ENCODE data around the gene HS3ST3A1. TPM values are rescaled to one million over a fixed set of nuclear protein-coding genes. Genes with fewer than 3 reads are reported as not detected.

HS3ST3A1 gene
- total RNA-seq, 1 donor from 2014 or later: 1.1 TPM

GRCh38 chr17:13495423-13495822 is 106.3 kb downstream of the HS3ST3A1 start:
- Mint-ChIP-seq H3K4me3 (ENCODE audit: unreplicated experiment) (no peak overlapping the region), H3K9me3 (ENCODE audit: unreplicated experiment) (no peaks in the 10 kb centered on the region), H3K27me3 (ENCODE audit: unreplicated experiment) (no peaks in the 10 kb centered on the region), H3K36me3 (ENCODE audit: unreplicated experiment) (no peaks in the 10 kb centered on the region), H3K4me1 (ENCODE audit: low read depth, unreplicated experiment) (no peaks in the 10 kb centered on the region), H3K27ac (ENCODE audit: unreplicated experiment) (no peak overlapping the region)
- DNase-seq: no peak
- TF ChIP-seq, protein P1, sequence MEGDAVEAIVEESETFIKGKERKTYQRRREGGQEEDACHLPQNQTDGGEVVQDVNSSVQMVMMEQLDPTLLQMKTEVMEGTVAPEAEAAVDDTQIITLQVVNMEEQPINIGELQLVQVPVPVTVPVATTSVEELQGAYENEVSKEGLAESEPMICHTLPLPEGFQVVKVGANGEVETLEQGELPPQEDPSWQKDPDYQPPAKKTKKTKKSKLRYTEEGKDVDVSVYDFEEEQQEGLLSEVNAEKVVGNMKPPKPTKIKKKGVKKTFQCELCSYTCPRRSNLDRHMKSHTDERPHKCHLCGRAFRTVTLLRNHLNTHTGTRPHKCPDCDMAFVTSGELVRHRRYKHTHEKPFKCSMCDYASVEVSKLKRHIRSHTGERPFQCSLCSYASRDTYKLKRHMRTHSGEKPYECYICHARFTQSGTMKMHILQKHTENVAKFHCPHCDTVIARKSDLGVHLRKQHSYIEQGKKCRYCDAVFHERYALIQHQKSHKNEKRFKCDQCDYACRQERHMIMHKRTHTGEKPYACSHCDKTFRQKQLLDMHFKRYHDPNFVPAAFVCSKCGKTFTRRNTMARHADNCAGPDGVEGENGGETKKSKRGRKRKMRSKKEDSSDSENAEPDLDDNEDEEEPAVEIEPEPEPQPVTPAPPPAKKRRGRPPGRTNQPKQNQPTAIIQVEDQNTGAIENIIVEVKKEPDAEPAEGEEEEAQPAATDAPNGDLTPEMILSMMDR (IDR thresholded peaks at IDR 0.05; ENCODE audit: partially characterized antibody, unreplicated experiment): no peak

DNA sequence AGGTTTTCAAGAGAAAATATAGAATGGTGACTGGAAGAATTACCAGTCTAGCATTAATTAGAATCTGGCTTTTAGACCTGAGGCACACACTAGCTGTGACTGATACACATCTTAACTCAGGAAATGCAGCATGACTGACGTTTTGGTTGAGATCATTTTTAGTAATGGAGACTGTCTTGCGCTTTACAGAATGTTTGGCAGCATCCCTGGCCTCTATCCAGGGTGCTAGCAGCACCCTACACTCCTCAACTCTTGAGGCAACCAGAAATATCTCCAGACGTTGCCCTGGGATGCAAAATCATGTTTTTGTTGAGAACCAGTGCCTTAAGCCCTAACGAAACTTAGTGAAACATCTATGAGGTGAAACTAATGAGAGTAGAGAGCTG is 109.0 kb downstream of the HS3ST3A1 start:
- TF ChIP-seq, protein P1 (IDR thresholded peaks at IDR 0.05; ENCODE audit: partially characterized antibody, unreplicated experiment): no peak
- no peaks in the 10 kb centered on the region for H3K27me3 Mint-ChIP-seq (ENCODE audit: unreplicated experiment)
- no peaks in the 10 kb centered on the region for H3K36me3 Mint-ChIP-seq (ENCODE audit: unreplicated experiment)
- no peaks in the 10 kb centered on the region for H3K9me3 Mint-ChIP-seq (ENCODE audit: unreplicated experiment)
- H3K4me3 Mint-ChIP-seq (ENCODE audit: unreplicated experiment): no peak overlapping the region
- no peaks in the 10 kb centered on the region for H3K4me1 Mint-ChIP-seq (ENCODE audit: low read depth, unreplicated experiment)
- no peak for DNase-seq
- H3K27ac Mint-ChIP-seq (ENCODE audit: unreplicated experiment): no peak overlapping the region

DNA sequence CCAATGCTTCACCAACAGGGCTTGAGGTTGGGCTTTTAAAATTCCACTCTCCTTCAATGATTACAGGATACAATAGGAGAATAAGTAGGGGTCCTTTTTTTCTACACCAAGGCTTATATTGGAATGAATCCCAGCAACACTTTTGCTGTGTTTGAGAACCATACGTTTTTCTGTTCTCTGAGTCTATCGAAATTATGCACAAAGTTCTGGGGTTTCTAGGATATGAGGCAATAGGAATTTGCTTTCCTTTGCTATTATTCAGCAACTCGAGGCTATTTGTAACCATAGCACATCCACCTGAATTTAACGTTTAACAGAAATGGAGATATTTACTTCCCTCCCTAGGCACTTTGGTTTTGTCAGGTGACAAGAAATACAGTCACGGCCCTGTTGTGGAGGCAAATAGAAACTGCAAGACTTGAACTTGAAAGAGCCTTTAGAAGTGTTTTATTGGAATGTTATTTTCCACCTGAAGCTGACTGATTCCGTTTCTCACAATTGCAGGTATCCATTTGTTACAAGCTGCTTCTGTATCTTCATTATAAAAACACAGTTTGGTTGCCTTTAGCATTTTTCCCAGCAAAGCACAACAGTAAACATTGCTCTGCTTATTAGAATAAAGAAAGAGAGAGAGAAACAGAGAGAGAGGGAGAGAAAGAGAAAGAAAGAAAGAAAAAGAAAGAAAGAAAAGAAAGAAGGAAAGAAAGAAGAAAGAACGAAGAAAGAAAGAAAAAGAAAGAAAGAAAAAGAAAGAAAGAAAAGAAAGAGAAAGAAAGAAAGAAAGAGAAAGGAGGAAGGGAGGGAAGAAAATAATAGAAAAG is 109.6 kb downstream of the HS3ST3A1 start:
- no peaks in the 10 kb centered on the region for H3K9me3 Mint-ChIP-seq (ENCODE audit: unreplicated experiment)
- no peak overlapping the region for H3K27ac Mint-ChIP-seq (ENCODE audit: unreplicated experiment)
- H3K4me3 Mint-ChIP-seq (ENCODE audit: unreplicated experiment): no peak overlapping the region
- H3K36me3 Mint-ChIP-seq (ENCODE audit: unreplicated experiment): no peaks in the 10 kb centered on the region
- no peaks in the 10 kb centered on the region for H3K4me1 Mint-ChIP-seq (ENCODE audit: low read depth, unreplicated experiment)
- H3K27me3 Mint-ChIP-seq (ENCODE audit: unreplicated experiment): no peaks in the 10 kb centered on the region
- DNase-seq: no peak
- TF ChIP-seq, protein P1 (IDR thresholded peaks at IDR 0.05; ENCODE audit: partially characterized antibody, unreplicated experiment): no peak

DNA sequence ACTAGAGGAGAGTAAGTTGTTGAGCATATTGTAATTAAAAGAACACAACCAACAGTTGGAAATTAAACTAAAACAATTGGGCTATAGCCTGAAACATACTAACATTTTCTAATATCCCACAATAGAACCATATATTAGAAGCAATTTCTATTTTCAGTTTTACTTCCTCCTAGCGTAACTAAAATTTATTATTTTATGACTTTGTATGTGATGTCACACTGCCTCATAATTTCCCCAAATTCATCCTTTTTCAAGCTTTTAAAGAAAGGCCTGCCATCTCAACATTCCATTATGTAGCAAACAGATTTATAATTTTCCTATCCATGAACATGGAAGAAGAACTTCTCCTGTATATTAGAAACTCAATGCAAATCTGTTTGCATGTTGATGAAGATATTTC is 110.2 kb downstream of the HS3ST3A1 start:
- no peak for DNase-seq
- H3K4me3 Mint-ChIP-seq (ENCODE audit: unreplicated experiment): no peak overlapping the region
- H3K27me3 Mint-ChIP-seq (ENCODE audit: unreplicated experiment): no peaks in the 10 kb centered on the region
- TF ChIP-seq, protein P1 (IDR thresholded peaks at IDR 0.05; ENCODE audit: partially characterized antibody, unreplicated experiment): no peak
- H3K4me1 Mint-ChIP-seq (ENCODE audit: low read depth, unreplicated experiment): no peaks in the 10 kb centered on the region
- no peaks in the 10 kb centered on the region for H3K36me3 Mint-ChIP-seq (ENCODE audit: unreplicated experiment)
- no peak overlapping the region for H3K27ac Mint-ChIP-seq (ENCODE audit: unreplicated experiment)
- no peaks in the 10 kb centered on the region for H3K9me3 Mint-ChIP-seq (ENCODE audit: unreplicated experiment)

GRCh38 chr17:13490906-13491482 is 110.7 kb downstream of the HS3ST3A1 start:
- no peak for DNase-seq
- TF ChIP-seq, protein P1 (IDR thresholded peaks at IDR 0.05; ENCODE audit: partially characterized antibody, unreplicated experiment): no peak
- Mint-ChIP-seq H3K9me3 (ENCODE audit: unreplicated experiment) (no peaks in the 10 kb centered on the region), H3K27me3 (ENCODE audit: unreplicated experiment) (no peaks in the 10 kb centered on the region), H3K4me3 (ENCODE audit: unreplicated experiment) (no peak overlapping the region), H3K4me1 (ENCODE audit: low read depth, unreplicated experiment) (no peaks in the 10 kb centered on the region), H3K36me3 (ENCODE audit: unreplicated experiment) (no peaks in the 10 kb centered on the region), H3K27ac (ENCODE audit: unreplicated experiment) (no peak overlapping the region)

Measured in glutamatergic neuron (in vitro differentiated cells).